GM19025 (cell line): ENCODE results near the gene TNS3.
"Not testable (repeated sequence)": the region's sequence is repeated elsewhere in the genome, so short reads cannot be mapped to it uniquely, and the experiment has no call there.

Experiments used
- ATAC-seq: cut with Tn5 transposase; IDR thresholded peaks from one replicate; pipeline ENCODE4 v1.9.1; 2021; ENCODE audit warnings: mild to moderate bottlenecking, low read depth, moderate library complexity; ENCODE audit not compliant: unreplicated experiment

The TNS3 gene

DNA sequence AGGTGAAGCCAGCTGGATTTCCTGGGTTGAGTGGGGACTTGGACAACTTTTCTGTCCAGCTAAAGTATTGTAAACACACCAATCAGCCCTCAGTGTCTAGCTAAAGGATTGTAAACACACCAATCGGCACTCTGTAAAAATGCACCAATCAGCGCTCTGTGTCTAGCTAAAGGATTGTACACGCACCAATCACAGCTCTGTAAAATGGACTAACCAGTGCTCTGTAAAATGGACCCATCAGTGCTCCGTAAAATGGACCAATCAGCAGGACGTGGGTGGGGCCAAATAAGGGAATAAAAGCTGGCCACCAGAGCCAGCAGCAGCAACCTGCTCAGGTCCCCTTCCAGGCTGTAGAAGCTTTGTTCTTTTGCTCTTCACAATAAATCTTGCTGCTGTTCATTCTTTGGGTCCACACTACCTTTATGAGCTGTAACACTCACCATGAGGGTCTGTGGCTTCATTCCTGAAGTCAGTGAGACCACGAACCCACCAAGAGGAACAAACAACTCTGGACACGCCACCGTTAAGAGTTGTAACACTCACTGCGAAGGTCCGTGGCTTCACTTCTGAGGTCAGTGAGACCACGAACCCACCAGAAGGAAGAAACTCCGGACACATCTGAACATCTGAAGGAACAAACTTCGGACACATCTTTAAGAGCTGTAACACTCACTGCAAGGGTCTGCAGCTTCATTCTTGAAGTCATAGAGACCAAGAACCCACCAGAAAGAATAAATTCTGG, 21.8 kb upstream of the TNS3 start:
- ATAC-seq = not testable (repeated sequence)

DNA sequence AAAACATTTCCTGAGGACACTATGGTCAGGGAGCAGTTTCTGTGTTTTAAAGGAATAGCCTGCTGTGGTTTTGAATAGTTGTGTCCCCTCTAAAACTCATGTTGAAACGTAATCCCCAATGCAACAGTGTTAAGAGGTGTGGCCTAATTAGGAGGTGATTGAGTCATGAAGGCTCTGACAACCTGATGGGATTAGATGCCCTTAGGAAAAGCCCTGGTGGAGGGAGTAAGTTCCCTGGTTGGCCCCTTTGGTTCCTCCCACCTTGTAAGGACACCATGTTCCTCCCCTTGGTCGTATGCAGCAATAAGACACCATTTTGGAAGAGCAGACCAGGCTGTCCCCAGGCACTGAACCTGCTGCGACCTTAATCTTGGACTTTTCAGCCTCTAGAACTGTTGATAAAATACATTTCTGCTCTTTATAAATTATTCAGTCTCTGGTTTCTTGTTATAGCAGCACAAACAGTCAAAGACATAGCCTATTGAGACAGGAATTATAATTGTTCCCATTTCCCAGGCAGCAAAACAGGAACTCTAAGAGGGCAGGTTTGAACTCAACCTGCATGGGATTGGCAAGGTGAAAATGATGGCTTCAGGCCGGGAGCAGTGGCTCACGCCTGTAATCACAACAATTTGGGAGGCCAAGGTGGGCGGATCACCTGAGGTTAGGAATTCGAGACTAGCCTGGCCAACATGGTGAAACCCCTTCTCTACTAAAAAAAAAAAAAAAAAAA, 20.5 kb upstream of the TNS3 start:
- no peak for ATAC-seq

DNA sequence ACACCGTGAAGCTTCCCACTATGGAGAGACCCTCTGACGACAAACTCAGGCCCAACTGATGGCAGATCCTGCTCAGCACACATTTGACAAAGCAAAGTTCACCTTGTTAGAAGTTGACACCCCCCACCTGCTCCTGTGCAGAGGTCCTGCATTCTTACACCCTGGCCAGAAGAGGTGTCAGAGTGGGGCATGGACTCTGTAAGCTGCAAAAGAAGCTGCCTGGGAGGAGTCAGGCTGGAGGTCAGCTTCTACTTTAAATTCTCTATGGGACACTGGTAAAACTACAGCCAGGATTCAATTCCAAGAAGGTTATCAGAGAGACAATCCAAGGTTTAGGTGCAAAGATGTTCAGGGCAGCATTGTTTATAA, 20.0 kb upstream of the TNS3 start:
- ATAC-seq = no peak

DNA sequence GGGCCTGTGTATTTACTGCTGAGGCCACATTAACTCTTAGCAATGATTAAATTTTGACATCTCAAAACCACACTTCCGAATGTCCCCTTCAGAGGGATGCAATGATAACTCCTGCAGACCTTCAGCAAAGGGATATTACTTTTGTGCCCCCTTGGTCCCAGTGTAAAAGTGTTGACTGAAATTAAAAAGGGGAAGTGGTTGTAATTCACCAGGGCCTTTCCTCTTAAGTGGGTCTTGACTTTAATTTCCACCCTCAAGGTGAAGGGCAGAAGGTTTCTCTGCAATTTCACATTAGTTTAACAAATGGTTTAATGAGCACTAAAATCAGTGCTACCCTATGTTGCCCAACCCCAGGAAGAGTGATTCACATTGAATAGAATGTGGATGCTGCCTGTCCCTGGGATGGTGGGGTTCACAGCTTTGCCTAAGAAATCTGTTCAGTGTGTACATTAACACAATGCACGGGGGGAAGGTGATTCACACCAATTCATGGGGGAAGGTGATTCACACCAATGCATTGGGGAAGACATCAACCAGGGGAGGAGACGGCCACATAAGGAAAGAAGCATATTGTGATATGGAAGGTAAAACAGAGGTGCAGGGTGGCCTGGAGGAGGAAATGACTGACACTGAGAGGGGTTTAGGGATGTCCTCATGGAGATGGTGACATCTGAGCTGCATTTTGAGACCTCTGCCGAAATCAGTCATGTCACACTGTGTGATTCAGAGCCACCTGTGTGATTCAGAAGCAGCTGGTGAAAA, 19.4 kb upstream of the TNS3 start:
- ATAC-seq = no peak

DNA sequence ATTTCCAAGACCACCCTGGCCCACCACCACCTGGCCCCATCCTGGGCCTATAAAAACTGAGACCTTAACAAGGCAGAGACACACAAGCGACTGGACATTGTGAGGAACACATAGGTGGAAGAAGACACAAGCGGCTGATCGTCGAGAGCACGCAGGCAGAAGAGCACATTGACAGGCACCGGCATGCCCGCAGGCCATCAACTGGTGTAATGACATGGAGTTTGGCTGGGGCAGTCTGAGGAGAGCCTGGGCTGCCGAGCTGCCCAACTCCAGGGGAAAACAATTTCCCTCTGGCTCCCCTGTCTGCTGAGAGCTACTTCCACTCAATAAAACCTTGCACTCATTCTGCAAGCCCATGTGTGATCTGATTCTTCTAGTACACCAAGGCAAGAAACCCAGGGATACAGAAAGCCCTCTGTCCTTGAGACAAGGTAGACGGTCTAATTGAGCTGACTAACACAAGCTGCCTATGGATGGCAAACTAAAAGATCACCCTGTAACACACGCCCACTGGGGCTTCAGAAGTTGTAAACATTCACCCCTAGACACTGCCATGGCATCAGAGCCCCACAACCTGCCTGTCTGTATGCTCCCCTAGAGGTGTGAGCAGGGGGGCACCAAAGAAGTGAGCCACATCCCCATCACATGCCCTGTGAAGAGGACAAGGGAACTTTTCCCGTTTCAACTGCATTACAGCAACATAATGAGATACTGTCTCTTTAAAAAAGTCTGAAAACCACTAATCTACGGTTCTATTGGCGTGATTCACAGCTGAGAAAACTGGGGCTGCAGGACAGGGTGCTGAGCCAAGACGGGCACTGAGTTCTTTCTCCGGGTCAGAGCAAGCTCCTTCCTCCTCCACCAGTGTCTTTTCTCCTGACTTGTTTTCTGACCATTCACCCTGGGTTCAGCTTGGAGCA, 18.5 kb upstream of the TNS3 start:
- no peak for ATAC-seq

DNA sequence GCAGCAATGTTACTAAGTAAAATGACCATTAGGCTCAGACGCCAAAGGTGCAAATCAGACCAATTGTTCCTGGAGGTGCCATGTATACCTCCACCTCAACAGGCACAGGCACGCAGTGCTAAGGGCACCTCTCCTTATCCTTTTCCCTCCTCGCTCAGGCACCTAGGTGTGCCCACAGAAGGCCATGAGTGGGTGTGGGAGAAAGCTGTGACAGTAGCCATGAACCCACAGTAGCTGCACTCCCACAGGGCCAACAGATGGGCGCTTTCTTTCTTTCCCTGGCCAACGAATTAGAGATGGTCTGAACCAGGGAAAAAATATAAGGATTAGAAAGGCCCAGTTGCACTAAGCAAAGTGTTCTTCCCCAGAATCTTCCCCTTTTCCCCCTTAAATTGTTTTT, 15.5 kb upstream of the TNS3 start:
- ATAC-seq = no peak

DNA sequence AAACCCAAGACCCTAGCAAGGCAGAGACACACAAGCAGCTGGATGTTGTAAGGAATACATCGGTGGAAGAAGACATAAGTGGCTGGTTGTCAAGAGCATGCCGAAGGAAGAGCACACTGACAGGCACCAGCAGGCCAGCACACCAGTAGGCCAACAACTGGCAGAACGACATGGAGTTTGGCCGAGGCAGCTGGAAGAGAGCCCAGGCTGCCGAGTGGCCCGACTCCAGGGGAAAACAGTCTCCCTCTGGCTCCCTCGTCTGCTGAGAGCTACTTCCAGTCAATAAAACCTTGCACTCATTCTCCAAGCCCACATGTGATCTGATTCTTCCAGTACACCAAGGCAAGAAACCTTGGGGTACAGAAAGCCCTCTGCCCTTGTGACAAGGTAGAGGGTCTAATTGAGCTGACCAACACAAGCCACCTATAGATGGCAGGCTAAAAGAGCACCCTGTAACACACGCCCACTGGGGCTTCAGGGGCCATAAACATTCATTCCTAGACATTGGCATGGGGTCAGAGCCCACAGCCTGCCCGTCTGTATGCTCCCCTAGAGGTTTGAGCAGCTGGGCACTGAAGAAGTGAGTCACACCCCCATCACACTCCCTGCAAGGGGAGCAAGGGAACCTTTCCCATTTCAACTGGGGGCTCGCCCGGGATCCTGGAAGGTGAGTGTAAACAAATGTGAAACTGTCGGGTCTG, 14.7 kb upstream of the TNS3 start:
- ATAC-seq = no peak

DNA sequence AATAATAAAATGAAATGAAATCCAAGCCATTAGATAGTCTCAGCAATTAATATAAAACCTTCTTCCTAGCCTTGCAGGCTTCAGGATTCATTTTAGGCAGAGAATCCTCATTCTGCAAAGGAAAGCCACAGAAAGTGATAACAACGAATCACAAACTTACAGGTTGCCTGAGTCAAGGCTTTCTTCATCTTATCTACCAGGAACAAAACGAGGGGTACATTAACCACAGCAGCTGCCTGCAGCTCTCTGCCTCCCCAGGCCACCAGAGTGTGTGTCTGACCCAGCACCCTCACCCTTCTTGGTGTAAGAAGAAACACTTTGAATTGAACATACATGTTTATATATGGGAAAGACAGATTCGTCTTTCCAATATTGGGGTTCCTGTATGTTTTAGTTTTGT, 12.5 kb upstream of the TNS3 start:
- ATAC-seq = no peak

DNA sequence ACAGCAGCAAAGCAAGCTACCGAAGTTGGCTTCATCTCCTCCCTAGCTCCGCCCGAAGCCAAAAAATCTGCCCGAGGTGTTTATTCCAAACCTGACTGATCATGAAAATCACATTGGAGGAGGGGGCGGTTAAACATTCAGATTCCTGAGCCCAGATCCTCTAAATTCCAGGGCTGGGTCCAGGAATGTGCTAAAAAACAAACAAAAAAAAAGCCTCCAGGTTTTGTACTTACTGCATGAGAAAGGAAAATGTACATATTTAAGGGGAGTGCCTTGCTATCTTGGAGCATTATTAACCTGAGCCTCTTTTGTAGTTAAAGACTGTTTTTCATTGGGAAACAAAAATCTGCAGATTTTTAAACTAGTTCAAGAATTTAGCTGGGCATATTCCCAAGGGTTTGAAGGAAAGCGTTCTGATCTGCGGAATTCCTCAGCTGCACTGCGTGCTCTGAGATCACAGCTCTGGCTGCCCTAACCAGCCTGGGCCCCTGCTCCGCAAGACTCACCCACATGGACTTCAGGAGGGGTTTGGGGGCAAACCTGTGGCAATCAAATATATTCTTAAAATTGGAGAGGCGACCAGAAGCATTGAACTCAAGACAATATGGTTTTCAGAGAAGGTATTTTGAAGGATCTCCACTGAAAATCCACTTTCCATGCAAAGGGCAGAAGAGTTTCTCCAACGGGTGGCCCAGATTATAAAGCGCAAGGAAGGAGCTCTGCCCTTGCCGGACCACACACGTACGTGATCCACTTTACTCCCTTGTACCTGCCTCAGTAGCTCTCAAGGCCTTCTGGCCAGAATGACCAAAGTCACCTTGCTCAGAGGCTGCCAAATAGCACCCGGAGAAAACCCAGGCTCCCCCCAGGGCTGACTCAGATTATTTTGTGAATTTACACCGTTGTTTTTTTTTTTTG, 10.0 kb upstream of the TNS3 start:
- no peak for ATAC-seq

DNA sequence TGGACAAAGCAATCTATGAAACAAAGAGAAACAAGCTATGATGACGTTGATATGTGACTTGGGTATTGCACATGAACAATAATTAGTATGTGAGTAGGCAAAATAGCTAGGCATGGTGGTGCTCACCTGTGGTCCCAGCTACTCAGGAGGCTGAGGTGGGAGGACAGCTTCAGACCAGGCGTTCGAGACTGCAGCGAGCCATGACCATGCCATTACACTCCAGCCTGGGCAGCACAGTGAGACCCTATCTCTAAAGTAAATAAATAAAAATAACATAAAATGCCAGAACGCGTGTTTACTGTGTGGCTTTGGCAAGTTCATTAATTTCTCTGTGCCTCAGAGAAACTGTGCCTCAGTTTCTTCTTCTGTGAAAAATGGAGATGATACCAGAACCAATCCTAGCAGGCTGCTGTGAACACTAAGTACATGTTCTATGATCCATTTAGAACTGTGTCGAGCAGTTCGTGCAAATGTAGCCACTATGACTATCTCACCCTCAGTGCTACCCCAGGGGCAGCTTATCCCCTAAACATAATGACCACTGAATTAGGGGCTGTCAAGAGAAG, 9.3 kb upstream of the TNS3 start:
- no peak for ATAC-seq

DNA sequence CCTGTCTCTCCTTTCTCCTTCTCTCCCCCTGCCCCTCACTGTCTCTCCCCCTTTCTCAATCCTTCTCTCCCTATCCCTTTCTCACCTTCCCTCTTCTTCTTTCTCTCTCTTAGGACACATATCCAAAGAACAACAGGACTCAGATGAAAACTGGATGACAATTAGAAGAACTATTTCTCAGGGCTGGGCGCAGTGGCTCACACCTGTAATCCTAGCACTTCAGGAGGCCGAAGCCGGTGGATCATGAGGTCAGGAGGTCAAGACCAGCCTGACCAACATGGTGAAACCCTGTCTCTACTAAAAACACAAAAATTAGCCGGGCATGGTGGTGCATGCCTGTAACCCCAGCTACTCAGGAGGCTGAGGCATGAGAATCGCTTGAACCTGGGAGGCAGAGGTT, 8.3 kb upstream of the TNS3 start:
- ATAC-seq = not testable (repeated sequence)

DNA sequence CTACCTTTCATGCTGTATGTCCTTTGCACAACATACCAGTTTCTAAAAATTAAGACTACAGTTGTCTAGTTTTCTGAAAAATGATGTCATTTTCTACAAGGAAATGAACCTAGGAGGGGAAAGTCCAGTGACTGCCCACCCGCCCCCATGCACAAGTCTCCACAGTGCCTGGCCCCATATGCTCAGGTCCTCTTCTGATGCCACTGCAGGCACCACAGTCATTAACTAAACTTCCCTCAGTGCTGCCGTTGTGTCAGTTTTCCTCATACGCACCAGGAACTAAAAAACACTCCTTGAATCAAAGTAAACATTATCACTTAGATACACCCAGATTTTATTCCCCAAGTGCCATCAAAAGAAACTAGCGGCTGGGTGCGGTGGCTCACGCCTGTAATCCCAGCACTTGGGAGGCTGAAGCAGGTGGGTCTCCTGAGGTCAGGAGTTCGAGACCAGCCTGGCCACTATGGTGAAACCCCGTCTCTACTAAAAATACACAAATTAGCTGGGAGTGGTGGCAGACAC, 6.9 kb upstream of the TNS3 start:
- ATAC-seq = no peak

DNA sequence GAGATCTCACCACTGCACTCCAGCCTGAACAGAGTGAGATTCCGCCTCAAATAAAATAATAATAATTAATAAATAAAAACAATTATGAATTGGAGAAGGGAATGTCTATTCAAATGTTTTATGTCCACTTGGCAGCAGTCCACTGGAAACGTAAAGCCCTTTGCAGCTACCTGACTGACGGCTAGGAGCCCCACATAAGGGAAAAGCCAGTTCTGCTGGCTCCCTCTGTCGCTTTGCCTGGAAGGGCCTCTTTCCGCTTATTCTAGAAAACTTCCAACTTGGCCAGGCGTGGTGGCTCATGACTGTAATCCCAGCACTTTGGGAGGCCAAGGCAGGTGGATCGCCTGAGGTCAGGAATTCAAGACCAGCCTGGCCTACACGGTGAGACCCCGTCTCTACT, 6.1 kb upstream of the TNS3 start:
- no peak for ATAC-seq

DNA sequence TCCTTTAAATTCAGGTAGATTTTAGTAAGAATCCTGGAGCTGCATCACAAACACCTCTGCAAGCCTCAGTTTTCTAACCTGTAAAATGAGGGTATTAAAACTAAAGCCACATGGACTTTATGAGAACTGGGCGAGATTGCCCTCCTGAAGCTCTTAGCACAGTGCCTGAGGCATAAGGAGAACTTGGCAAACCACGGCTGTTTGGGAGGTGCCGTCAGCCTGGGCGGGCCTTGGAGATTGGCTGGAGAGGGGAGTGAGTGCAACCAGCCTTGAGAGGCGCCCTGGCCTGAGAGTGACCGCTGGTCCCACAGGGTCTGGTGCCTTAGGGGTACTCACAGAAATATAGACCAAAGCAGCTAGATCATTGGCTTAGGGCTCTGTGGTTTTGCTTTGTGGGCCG, 5.4 kb upstream of the TNS3 start:
- no peak for ATAC-seq

DNA sequence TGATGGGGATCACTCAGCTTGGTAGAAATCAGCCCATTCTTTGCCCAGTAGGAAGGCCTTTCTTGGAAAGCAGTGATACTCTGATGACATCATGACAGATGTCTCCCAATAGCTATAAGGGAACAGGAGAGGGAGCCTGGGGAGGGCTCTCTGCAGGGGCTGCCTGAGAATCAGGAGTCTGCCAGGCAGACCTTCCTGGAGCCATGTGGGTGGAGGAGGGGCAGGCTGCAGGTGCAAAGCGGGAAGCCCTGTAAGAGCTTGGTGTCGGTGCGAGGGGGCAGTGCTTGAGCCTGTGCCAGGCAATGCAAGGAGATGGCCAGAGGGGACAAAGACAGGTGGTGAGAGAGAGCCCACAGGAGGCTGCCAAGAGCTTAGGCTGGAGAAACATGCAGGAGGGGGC, 5.0 kb upstream of the TNS3 start:
- ATAC-seq = no peak

DNA sequence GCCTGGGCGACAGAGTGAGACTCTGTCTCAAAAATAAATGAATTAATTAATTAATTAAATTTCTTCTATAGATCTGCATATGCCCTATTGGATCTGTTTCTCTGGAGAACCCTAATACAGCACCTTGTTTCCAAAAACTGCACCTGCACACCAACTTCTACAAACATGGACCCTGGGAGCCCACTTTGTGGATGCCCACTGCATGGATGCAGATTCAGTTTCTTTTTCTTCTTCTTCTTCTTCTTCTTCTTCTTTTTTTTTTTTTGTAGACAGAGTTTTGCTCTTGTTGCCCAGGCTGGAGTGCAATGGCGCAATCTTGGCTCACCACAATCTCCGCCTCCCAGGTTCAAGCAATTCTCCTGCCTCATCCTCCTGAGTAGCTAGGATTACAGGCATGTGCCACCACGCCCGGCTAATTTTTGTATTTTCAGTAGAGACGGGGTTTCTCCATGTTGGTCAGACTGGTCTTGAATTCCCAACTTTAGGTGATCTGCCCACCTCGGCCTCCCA, 4.3 kb upstream of the TNS3 start:
- not testable (repeated sequence) for ATAC-seq

DNA sequence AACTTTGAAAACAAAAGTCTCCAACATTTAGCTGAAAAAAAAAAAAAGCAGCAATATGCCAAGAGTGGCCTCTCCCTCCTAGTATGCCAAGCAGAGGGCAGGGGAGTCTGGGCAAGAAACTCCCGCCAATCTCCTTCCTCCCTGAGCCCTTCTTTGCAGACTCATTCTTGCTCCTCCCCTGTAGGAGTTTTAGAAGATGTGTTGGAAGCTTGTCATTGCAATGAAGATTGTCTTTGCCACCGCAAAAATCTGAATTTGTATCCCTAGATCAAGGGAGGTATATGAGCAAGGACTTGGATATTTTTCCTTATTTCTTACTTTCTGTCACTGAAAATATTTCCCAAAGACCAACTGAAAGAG, 2.6 kb upstream of the TNS3 start:
- no peak for ATAC-seq
